Kidney (tissue), 14 donors: ENCODE measurements around the gene DOCK10. TPM values are rescaled to one million over a fixed set of nuclear protein-coding genes. Genes with fewer than 3 reads are reported as not detected.

ENCODE experiments used
- DNase-seq, 5 donors: peaks; one replicate each; pipeline ENCODE4 v3.0.0-alpha.2; 2013 to 2020
- FAIRE-seq: peaks from 2 replicates; lab custom pipeline; 2012; peaks lifted over from hg19 to GRCh38; lab: Jason Lieb, UNC
- H3K27ac ChIP-seq, 2 donors: one replicate each; pipeline ENCODE4 v1.7.0; 2013; ENCODE audit warnings: low read depth in 2 of 2, low read length in 2 of 2, inconsistent platforms in 1 of 2
- H3K27me3 ChIP-seq: one replicate; pipeline ENCODE4 v1.7.1; 2013; ENCODE audit warnings: low read length, inconsistent platforms; ENCODE audit not compliant: control insufficient read depth, insufficient read depth
- H3K36me3 ChIP-seq, 3 donors: one replicate each; pipeline versions ENCODE4 v1.7.0 to v1.7.1; 2013; ENCODE audit warnings: low read length in 3 of 3, control low read depth in 1 of 3, inconsistent platforms in 1 of 3; ENCODE audit not compliant: insufficient read depth in 3 of 3, control insufficient read depth in 2 of 3
- H3K4me1 ChIP-seq, 3 donors: one replicate each; pipeline versions ENCODE4 v1.7.0 to v1.7.1; 2013; ENCODE audit warnings: low read length in 3 of 3, inconsistent platforms in 1 of 3, low read depth in 1 of 3; ENCODE audit not compliant: control insufficient read depth in 2 of 3, insufficient read depth in 2 of 3
- H3K4me3 ChIP-seq, 3 donors: one replicate each; pipeline versions ENCODE4 v1.7.0 to v1.8.1; 2013; ENCODE audit warnings: low read length in 3 of 3, control low read depth in 1 of 3, inconsistent platforms in 1 of 3
- H3K9ac ChIP-seq, 3 donors: one replicate each; pipeline versions ENCODE4 v1.7.0 to v1.7.1; 2013; ENCODE audit warnings: low read length in 3 of 3, control low read depth in 1 of 3, inconsistent platforms in 1 of 3
- H3K9me3 ChIP-seq, 3 donors: one replicate each; pipeline versions ENCODE4 v1.7.0 to v1.7.1; 2013; ENCODE audit warnings: low read length in 3 of 3, control low read depth in 1 of 3, inconsistent platforms in 1 of 3; ENCODE audit not compliant: control insufficient read depth in 2 of 3, insufficient read depth in 1 of 3
- intact Hi-C: fragments of 100-400 bp; cut with DNase I; formaldehyde crosslinking; loops from one replicate; pipeline ENCODE4 v1.11.1; 2022
- polyA plus RNA-seq: library from polyadenylated mRNA; stranded (reverse); fragments of 350-450 nt; fragmentation: Illumina TruSeq; extraction: RNeasy Lipid Tissue Mini Kit (QIAGEN cat#74804); gene quantifications from one replicate; pipeline ENCODE4 v1.2.3, GENCODE V29; 2014; ENCODE audit warnings: low read depth, low replicate concordance; ENCODE audit not compliant: insufficient read depth
- total RNA-seq: library from RNA; stranded (reverse); fragmentation: NEBNext Ultra II Directional; extraction: Animal tissue kit (Norgen Biotek cat#: 25700); gene quantifications from one replicate; pipeline ENCODE4 v1.2.1, GENCODE V29; 2021
- TF ChIP-seq, protein P1 (sequence below): IDR thresholded peaks from 3 replicates; pipeline ENCODE4 v1.5.1; 2012; ENCODE audit warnings: mild to moderate bottlenecking, moderate library complexity, borderline replicate concordance; ENCODE audit not compliant: insufficient read depth; ENCODE audit errors: extremely low read depth
- donor health status: control.
- donor health status: control.
- donor health status: control.
- donor health status: control.
- donor health status: control.
- donor health status: DM: yes; HTN: yes; CAD: no.
- donor health status: Normal renal cell carcinoma (clear cell type).

The DOCK10 gene
- total and polyA plus RNA-seq, 2 donors from 2014 or later, result 2.1 to 33.8 TPM

DNA sequence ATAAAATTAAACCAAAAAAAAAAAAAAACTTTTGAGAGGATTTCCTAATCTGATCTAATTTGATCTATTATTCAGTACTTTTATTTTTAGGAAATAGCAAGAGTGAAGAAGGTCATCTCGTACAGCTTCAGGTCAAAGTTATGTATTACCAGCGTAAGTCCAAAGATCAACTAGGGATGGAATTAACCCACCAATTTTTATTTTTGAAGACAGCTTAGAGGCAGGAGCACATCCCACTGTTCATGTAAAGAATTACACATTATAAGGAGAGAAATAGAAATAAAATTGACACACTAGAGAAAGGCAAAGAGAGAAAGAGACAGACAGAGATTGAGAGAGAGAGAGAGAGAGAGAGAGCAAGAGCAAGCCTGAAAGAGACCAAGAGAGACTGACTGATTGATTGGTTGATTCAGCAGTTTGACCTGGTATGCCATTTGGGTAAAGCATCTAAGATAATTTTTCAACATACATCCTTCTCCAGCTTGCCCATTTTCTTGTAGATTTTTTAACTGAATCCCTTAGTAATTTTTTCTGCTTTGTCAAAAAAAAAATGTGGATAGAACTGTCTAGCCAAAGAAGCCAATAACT, 25.1 kb downstream of the DOCK10 start:
- no peak for FAIRE-seq
- H3K4me3 ChIP-seq, result no peak overlapping the region
- intact Hi-C loops, result no loop called here

DNA sequence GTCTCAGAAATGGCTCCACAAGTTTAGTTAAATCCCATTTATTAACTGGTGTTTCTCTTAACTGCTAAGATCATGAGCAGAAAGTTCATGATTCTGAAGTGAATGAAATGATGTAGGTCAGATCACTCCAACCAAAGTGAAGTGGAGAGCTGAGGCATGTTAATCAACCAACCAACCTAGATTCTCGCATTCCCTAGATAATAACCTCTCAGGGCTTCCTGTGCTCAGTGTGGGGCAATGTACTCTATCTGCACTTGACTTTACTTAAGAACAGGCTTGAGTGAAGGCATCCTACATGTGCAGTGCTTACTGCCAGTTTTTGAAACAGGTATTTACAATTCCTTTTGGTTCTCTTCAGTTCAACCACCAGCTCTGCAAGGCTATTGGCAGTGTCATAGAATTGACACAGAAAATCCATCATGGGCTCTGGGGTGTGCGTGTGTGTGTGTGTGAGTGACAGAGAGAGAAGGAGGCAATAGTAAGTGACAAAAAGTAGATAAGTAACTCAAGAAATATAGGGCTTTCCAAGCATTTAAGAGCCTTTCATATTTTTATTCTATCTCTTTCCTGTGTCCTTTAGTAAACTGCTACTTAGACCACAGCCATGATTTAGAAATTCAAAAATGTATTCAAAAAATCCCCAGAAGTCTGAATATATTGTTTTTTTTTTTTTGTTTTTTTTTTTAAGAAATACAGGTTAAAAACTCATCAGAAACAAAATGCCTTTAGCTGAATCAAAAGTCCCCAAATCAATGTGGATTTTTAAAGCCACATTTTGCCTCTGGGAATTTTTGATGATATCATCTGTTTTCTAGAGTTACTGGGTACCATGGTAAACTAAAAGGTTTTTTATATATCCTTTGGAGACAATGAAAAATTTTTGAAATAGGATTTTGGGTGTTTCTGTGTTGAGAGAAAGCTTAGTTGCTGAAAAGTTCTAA, 28.6 kb downstream of the DOCK10 start:
- Histone ChIP-seq H3K36me3 (no peaks in the 10 kb centered on the region), H3K9me3 (no peaks in the 10 kb centered on the region), H3K4me3 (no peak overlapping the region), H3K27me3 (no peaks in the 10 kb centered on the region), H3K9ac (no peak overlapping the region), H3K27ac (no peak overlapping the region), H3K4me1 (peaks cover 0 to 9% (median 2%) of the 10 kb centered on the region in 3 donors)
- FAIRE-seq (no peak), DNase-seq (peak in 1 of 5 donors; percentile 23)
- intact Hi-C loops, result no loop called here
- TF ChIP-seq, protein P1, sequence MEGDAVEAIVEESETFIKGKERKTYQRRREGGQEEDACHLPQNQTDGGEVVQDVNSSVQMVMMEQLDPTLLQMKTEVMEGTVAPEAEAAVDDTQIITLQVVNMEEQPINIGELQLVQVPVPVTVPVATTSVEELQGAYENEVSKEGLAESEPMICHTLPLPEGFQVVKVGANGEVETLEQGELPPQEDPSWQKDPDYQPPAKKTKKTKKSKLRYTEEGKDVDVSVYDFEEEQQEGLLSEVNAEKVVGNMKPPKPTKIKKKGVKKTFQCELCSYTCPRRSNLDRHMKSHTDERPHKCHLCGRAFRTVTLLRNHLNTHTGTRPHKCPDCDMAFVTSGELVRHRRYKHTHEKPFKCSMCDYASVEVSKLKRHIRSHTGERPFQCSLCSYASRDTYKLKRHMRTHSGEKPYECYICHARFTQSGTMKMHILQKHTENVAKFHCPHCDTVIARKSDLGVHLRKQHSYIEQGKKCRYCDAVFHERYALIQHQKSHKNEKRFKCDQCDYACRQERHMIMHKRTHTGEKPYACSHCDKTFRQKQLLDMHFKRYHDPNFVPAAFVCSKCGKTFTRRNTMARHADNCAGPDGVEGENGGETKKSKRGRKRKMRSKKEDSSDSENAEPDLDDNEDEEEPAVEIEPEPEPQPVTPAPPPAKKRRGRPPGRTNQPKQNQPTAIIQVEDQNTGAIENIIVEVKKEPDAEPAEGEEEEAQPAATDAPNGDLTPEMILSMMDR, result no peak

More for the DNA sequence above, 25.1 kb downstream of the DOCK10 start:
- no peak overlapping the region for H3K9ac ChIP-seq
- no peaks in the 10 kb centered on the region for H3K9me3 ChIP-seq
- H3K36me3 ChIP-seq, result no peaks in the 10 kb centered on the region
- no peaks in the 10 kb centered on the region for H3K27me3 ChIP-seq
- no peak overlapping the region for H3K27ac ChIP-seq
- DNase-seq, result no peak
- H3K4me1 ChIP-seq, result peaks cover 0 to 9% (median 1%) of the 10 kb centered on the region in 3 donors
- TF ChIP-seq, protein P1, result no peak

DNA sequence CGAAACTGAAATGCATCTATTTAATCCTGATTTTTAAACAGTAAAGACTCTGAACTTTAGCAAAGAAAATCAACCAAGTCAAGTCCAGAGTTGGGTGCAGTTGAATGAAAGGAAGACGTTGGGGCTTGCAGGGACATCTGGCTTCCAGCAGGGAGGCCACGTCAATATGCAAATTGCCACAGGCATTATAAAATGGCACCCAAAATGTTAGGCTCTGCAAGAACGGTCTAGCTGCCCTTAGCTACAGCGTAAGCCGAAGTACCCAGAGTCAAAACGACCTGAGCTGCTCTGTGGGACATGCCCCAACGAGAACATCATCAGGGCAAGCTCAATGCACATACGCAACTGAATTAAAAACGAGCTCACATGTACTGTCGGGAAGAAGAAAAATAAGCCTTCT, 30.7 kb downstream of the DOCK10 start:
- no peaks in the 10 kb centered on the region for H3K27me3 ChIP-seq
- FAIRE-seq (no peak), DNase-seq (no peak)
- intact Hi-C loops, result no loop called here
- H3K9me3 ChIP-seq, result no peaks in the 10 kb centered on the region
- H3K4me3 ChIP-seq, result no peak overlapping the region
- no peak overlapping the region for H3K9ac ChIP-seq
- TF ChIP-seq, protein P1, result no peak
- no peaks in the 10 kb centered on the region for H3K36me3 ChIP-seq
- no peak overlapping the region for H3K27ac ChIP-seq
- peaks cover 0 to 2% (median 0%) of the 10 kb centered on the region in 3 donors for H3K4me1 ChIP-seq
